ENCODE data around the gene ASCC3.

GRCh38 chr6:100475554-100476320 lies 405.4 kb downstream of the ASCC3 start:
- TF ChIP-seq, protein P1, sequence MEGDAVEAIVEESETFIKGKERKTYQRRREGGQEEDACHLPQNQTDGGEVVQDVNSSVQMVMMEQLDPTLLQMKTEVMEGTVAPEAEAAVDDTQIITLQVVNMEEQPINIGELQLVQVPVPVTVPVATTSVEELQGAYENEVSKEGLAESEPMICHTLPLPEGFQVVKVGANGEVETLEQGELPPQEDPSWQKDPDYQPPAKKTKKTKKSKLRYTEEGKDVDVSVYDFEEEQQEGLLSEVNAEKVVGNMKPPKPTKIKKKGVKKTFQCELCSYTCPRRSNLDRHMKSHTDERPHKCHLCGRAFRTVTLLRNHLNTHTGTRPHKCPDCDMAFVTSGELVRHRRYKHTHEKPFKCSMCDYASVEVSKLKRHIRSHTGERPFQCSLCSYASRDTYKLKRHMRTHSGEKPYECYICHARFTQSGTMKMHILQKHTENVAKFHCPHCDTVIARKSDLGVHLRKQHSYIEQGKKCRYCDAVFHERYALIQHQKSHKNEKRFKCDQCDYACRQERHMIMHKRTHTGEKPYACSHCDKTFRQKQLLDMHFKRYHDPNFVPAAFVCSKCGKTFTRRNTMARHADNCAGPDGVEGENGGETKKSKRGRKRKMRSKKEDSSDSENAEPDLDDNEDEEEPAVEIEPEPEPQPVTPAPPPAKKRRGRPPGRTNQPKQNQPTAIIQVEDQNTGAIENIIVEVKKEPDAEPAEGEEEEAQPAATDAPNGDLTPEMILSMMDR (IDR thresholded peaks at IDR 0.05; ENCODE audit: low read depth, low read length, poor library complexity, severe bottlenecking), result no peak
- TF ChIP-seq EZH2phosphoT487 (IDR thresholded peaks at IDR 0.05; ENCODE audit: borderline replicate concordance, low read length), result no peak

Data from DOHH2 (cell line).